Astrocyte (in vitro differentiated cells and primary cell): ENCODE measurements around the gene FHAD1. TPM values are rescaled to one million over a fixed set of nuclear protein-coding genes. Genes with fewer than 3 reads are reported as not detected.

ENCODE experiments used
- DNase-seq: peaks from one replicate; pipeline ENCODE4 v3.0.0-alpha.2; 2010; ENCODE audit warnings: low read depth
- FAIRE-seq: peaks from 2 replicates; lab custom pipeline; 2011; peaks lifted over from hg19 to GRCh38; lab: Jason Lieb, UNC
- H2AFZ ChIP-seq: 2 replicates; pipeline ENCODE4 v1.6.0; 2012; ENCODE audit warnings: low read depth, low read length, inconsistent platforms
- H3K27ac ChIP-seq: 2 replicates; pipeline ENCODE4 v1.5.1; 2011; ENCODE audit warnings: low read depth, low read length, inconsistent platforms
- H3K27me3 ChIP-seq: 2 replicates; pipeline ENCODE4 v1.6.0; 2011; ENCODE audit warnings: low read length, inconsistent platforms; ENCODE audit not compliant: insufficient read depth
- H3K36me3 ChIP-seq: 2 replicates; pipeline ENCODE4 v1.5.1; 2011; ENCODE audit warnings: low read length, inconsistent platforms; ENCODE audit not compliant: insufficient read depth
- H3K4me1 ChIP-seq: 2 replicates; pipeline ENCODE4 v1.5.1; 2011; ENCODE audit warnings: low read length, inconsistent platforms; ENCODE audit not compliant: insufficient read depth
- H3K4me2 ChIP-seq: 2 replicates; pipeline ENCODE4 v1.6.0; 2012; ENCODE audit warnings: low read length, inconsistent platforms
- H3K4me3 ChIP-seq: 2 replicates; pipeline ENCODE4 v1.5.1; 2011; ENCODE audit warnings: low read depth, mild to moderate bottlenecking, low read length, inconsistent platforms; ENCODE audit not compliant: insufficient read depth
- H3K79me2 ChIP-seq: 2 replicates; pipeline ENCODE4 v1.6.0; 2012; ENCODE audit warnings: mild to moderate bottlenecking, low read length, inconsistent platforms; ENCODE audit not compliant: insufficient read depth
- H3K9ac ChIP-seq: 2 replicates; pipeline ENCODE4 v1.6.0; 2012; ENCODE audit warnings: mild to moderate bottlenecking, low read length, inconsistent platforms
- H3K9me3 ChIP-seq: 2 replicates; pipeline ENCODE4 v1.5.1; 2012; ENCODE audit warnings: low read depth, mild to moderate bottlenecking, low read length, inconsistent platforms; ENCODE audit not compliant: insufficient read depth
- H4K20me1 ChIP-seq: 2 replicates; pipeline ENCODE4 v1.6.0; 2012; ENCODE audit warnings: low read length, inconsistent platforms; ENCODE audit not compliant: insufficient read depth
- H3K27ac Mint-ChIP-seq: one replicate; pipeline ENCODE4 v1.8.0; 2021; ENCODE audit warnings: mild to moderate bottlenecking, mixed read lengths; ENCODE audit not compliant: unreplicated experiment
- H3K27me3 Mint-ChIP-seq: one replicate; pipeline ENCODE4 v1.8.0; 2021; ENCODE audit warnings: low read depth, mixed read lengths; ENCODE audit not compliant: unreplicated experiment
- H3K36me3 Mint-ChIP-seq: one replicate; pipeline ENCODE4 v1.8.0; 2021; ENCODE audit warnings: low read depth, mixed read lengths; ENCODE audit not compliant: unreplicated experiment
- H3K4me1 Mint-ChIP-seq: one replicate; pipeline ENCODE4 v1.8.0; 2021; ENCODE audit warnings: low read depth, mixed read lengths; ENCODE audit not compliant: unreplicated experiment
- H3K4me3 Mint-ChIP-seq: one replicate; pipeline ENCODE4 v1.8.0; 2021; ENCODE audit warnings: mild to moderate bottlenecking, moderate library complexity, mixed read lengths; ENCODE audit not compliant: unreplicated experiment
- H3K9me3 Mint-ChIP-seq: one replicate; pipeline ENCODE4 v1.8.0; 2021; ENCODE audit warnings: mild to moderate bottlenecking, mixed read lengths; ENCODE audit not compliant: unreplicated experiment
- EZH2 ChIP-seq: IDR thresholded peaks from 2 replicates; pipeline ENCODE4 v1.6.1; 2012; ENCODE audit warnings: mild to moderate bottlenecking, low read length, inconsistent platforms; ENCODE audit not compliant: insufficient read depth
- total RNA-seq: library from RNA; stranded (reverse); gene quantifications from 2 replicates; pipeline ENCODE4 v1.2.1, GENCODE V29; 2021
- TF ChIP-seq, protein P1 (sequence below): IDR thresholded peaks from 2 replicates; pipeline ENCODE4 v1.5.1; 2011; ENCODE audit warnings: low read depth, mild to moderate bottlenecking, inconsistent platforms, low read length, moderate library complexity; ENCODE audit not compliant: insufficient read depth

Gene FHAD1
- total RNA-seq, 1 donor from 2014 or later, result 0.25 TPM

DNA sequence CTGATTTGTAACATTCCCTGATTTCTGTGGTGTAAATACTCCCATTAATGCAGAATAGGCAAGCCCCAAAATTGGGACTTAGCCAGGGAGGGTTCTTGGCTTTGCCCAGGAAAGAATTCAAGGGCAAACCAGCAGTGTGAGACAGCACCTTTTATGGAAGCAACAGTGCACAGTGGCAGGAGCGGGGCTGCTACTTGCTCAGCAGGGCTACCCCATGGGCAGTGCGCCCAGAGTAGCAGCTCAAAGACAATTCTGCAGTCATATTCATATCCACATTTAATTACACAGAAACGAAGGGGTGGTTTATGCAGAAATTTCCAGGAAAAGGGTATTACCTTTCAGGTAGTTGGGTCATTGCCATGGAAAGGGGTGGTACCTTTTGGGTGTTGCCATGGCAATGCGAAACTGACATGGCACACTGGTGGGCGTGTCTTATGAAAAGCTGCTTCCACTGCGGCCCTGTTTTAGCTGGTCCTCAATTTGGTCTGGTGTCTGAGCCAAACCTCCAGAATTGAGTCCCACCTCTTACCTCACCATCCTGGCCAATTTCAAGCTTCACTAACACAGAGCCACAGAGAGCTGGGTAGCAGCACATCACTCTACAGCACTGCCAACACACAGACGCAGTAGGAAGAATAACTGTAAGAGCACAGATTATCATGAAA lies 35.9 kb downstream of the FHAD1 start:
- H3K79me2 ChIP-seq, result no peaks in the 10 kb centered on the region
- H4K20me1 ChIP-seq, result no peaks in the 10 kb centered on the region
- no peaks in the 10 kb centered on the region for H3K27me3 ChIP-seq
- no peaks in the 10 kb centered on the region for H3K9me3 ChIP-seq
- H3K36me3 ChIP-seq, result no peaks in the 10 kb centered on the region
- H2AFZ ChIP-seq, result no peak overlapping the region
- peaks cover 11% of the 10 kb centered on the region for H3K27me3 Mint-ChIP-seq
- H3K9ac ChIP-seq, result no peak overlapping the region
- H3K4me1 Mint-ChIP-seq, result peaks cover 7% of the 10 kb centered on the region
- DNase-seq, result no peak
- H3K27ac Mint-ChIP-seq, result no peak overlapping the region
- no peak overlapping the region for H3K4me3 Mint-ChIP-seq
- H3K4me3 ChIP-seq, result no peak overlapping the region
- H3K27ac ChIP-seq, result no peak overlapping the region
- no peaks in the 10 kb centered on the region for H3K4me1 ChIP-seq
- H3K9me3 Mint-ChIP-seq, result peaks cover 5% of the 10 kb centered on the region
- no peaks in the 10 kb centered on the region for H3K36me3 Mint-ChIP-seq
- no peak for TF ChIP-seq EZH2
- TF ChIP-seq, protein P1, sequence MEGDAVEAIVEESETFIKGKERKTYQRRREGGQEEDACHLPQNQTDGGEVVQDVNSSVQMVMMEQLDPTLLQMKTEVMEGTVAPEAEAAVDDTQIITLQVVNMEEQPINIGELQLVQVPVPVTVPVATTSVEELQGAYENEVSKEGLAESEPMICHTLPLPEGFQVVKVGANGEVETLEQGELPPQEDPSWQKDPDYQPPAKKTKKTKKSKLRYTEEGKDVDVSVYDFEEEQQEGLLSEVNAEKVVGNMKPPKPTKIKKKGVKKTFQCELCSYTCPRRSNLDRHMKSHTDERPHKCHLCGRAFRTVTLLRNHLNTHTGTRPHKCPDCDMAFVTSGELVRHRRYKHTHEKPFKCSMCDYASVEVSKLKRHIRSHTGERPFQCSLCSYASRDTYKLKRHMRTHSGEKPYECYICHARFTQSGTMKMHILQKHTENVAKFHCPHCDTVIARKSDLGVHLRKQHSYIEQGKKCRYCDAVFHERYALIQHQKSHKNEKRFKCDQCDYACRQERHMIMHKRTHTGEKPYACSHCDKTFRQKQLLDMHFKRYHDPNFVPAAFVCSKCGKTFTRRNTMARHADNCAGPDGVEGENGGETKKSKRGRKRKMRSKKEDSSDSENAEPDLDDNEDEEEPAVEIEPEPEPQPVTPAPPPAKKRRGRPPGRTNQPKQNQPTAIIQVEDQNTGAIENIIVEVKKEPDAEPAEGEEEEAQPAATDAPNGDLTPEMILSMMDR, result no peak
- H3K4me2 ChIP-seq, result no peak overlapping the region
- FAIRE-seq, result no peak

DNA sequence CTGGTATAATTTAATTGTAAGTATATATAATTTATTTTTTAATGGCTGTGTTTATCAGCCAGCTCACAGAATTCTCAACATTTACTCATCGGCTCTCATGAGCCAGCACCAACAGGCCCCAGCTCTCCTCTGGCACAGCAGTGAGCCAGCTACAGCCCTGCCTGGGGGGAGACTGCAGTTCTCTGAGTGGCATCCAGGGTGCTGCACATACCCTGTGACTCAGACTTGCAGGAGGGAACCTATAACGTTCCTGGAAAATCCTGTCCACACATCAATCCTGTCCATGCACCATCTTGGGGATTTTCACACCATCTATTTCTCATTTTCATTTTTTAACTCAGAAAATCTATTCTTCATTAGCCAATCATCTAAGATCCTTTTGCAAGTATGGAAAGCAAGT lies 36.5 kb downstream of the FHAD1 start:
- FAIRE-seq, result no peak
- no peak overlapping the region for H3K9ac ChIP-seq
- no peaks in the 10 kb centered on the region for H4K20me1 ChIP-seq
- DNase-seq, result peak; percentile 36
- Mint-ChIP-seq H3K9me3 (peaks cover 5% of the 10 kb centered on the region), H3K36me3 (no peaks in the 10 kb centered on the region), H3K27me3 (peaks cover 17% of the 10 kb centered on the region), H3K27ac (no peak overlapping the region), H3K4me1 (peaks cover 7% of the 10 kb centered on the region), H3K4me3 (no peak overlapping the region)
- H3K4me2 ChIP-seq, result no peak overlapping the region
- H3K27ac ChIP-seq, result no peak overlapping the region
- no peaks in the 10 kb centered on the region for H3K4me1 ChIP-seq
- no peak overlapping the region for H3K4me3 ChIP-seq
- no peak overlapping the region for H2AFZ ChIP-seq
- no peaks in the 10 kb centered on the region for H3K27me3 ChIP-seq
- H3K79me2 ChIP-seq, result no peaks in the 10 kb centered on the region
- H3K9me3 ChIP-seq, result no peaks in the 10 kb centered on the region
- no peak for TF ChIP-seq EZH2
- TF ChIP-seq, protein P1, result peak; percentile 9
- H3K36me3 ChIP-seq, result no peaks in the 10 kb centered on the region

DNA sequence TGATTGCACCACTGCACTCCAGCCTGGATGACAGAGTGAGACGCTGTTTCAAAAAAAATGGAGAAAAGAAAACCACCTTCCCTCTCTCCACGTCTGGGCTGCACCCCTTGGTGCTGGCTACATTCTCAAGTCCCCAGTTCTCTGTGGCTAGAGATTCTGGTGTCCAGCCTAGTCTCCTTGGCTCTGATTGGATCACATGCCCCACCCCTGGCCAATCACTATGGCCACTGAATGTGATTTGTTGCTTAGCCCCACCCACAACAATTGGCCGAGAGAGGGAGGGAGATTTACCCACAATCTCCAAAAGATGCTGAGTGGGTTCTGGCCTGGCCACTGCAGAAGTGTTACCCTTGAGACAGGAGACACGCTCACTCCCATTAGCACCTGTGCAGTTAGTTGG lies 39.4 kb downstream of the FHAD1 start:
- Histone ChIP-seq H3K27ac (no peak overlapping the region), H3K4me1 (peaks cover 3% of the 10 kb centered on the region), H3K4me2 (no peak overlapping the region), H2AFZ (no peak overlapping the region), H3K9me3 (no peaks in the 10 kb centered on the region), H3K79me2 (no peaks in the 10 kb centered on the region), H4K20me1 (no peaks in the 10 kb centered on the region), H3K27me3 (no peaks in the 10 kb centered on the region), H3K36me3 (no peaks in the 10 kb centered on the region), H3K4me3 (no peak overlapping the region), H3K9ac (no peak overlapping the region)
- FAIRE-seq, result no peak
- TF ChIP-seq, protein P1, result no peak
- no peak for TF ChIP-seq EZH2
- Mint-ChIP-seq H3K27me3 (peaks cover 24% of the 10 kb centered on the region), H3K36me3 (no peaks in the 10 kb centered on the region), H3K4me3 (no peak overlapping the region), H3K9me3 (peaks cover 7% of the 10 kb centered on the region), H3K4me1 (peaks cover 11% of the 10 kb centered on the region), H3K27ac (no peak overlapping the region)
- no peak for DNase-seq
